ENCODE measurements around the gene RUNX1. TPM values are rescaled to one million over a fixed set of nuclear protein-coding genes. Genes with fewer than 3 reads are reported as not detected.

Gene RUNX1
- total RNA-seq, 4 donors from 2014 or later = 2.9 to 18.7 (median 7.7) TPM

DNA sequence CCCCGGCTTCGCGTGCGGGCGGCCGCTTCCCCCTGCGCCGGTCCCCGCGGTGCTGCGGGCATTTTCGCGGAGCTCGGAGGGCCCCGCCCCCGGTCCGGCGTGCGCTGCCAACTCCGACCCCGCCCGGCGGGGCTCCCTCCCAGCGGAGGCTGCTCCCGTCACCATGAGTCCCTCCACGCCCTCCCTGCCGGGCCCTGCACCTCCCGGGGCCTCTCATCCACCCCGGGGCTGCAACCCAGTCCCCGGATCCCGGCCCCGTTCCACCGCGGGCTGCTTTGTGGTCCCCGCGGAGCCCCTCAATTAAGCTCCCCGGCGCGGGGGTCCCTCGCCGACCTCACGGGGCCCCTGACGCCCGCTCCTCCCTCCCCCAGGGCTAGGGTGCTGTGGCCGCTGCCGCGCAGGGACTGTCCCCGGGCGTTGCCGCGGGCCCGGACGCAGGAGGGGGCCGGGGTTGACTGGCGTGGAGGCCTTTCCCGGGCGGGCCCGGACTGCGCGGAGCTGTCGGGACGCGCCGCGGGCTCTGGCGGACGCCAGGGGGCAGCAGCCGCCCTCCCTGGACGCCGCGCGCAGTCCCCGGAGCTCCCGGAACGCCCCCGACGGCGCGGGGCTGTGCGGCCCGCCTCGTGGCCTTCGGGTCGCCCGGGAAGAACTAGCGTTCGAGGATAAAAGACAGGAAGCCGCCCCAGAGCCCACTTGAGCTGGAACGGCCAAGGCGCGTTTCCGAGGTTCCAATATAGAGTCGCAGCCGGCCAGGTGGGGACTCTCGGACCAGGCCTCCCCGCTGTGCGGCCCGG lies 159.2 kb downstream of the RUNX1 start:
- 0 to 3% methylated on average over 2 to 17 of the region's 98 CpGs for WGBS, 2 donors
- no peak for TF ChIP-seq POLR2A (IDR thresholded peaks at IDR 0.05)
- TF ChIP-seq, protein P1, sequence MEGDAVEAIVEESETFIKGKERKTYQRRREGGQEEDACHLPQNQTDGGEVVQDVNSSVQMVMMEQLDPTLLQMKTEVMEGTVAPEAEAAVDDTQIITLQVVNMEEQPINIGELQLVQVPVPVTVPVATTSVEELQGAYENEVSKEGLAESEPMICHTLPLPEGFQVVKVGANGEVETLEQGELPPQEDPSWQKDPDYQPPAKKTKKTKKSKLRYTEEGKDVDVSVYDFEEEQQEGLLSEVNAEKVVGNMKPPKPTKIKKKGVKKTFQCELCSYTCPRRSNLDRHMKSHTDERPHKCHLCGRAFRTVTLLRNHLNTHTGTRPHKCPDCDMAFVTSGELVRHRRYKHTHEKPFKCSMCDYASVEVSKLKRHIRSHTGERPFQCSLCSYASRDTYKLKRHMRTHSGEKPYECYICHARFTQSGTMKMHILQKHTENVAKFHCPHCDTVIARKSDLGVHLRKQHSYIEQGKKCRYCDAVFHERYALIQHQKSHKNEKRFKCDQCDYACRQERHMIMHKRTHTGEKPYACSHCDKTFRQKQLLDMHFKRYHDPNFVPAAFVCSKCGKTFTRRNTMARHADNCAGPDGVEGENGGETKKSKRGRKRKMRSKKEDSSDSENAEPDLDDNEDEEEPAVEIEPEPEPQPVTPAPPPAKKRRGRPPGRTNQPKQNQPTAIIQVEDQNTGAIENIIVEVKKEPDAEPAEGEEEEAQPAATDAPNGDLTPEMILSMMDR (IDR thresholded peaks at IDR 0.05) = peak in 5 of 6 experiments; percentile 54 to 91 (median 74)
- Histone ChIP-seq H3K27ac (peak overlapping the region; percentile 53 to 92 (median 74)), H3K4me1 (peaks cover 11 to 32% of the 10 kb centered on the region in 2 donors), H3K36me3 (no peaks in the 10 kb centered on the region), H3K9me3 (no peaks in the 10 kb centered on the region), H3K27me3 (peaks cover 29% of the 10 kb centered on the region), H3K4me3 (replicated peaks in 1 of 3) (peak overlapping the region; percentile 45 to 74 (median 53))
- intact Hi-C loops (cut with DNase I) = loop anchor here (10.0 kb wide), 4 partner anchors 65 to 1135 kb away; no protein-coding TSS in a partner anchor
- DNase-seq = peak; percentile 66 to 68

DNA sequence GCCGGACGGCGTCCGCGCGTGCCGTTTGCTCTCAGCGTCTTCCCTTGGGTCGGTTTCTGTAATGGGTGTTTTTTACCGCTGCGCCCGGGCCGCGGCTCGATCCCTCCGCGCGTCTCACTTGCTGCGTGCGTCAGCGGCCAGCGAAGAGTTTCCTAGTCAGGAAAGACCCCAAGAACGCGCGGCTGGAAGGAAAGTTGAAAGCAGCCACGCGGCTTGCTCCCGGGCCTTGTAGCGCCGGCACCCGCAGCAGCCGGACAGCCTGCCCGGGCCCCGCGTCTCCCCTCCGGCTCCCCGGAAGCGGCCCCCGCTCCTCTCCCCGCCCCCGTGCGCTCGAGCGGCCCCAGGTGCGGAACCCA lies 159.8 kb downstream of the RUNX1 start:
- H3K9me3 ChIP-seq = no peaks in the 10 kb centered on the region
- intact Hi-C loops (cut with DNase I) = loop anchor here (10.0 kb wide), 3 partner anchors 64 to 516 kb away; no protein-coding TSS in a partner anchor
- peak in 1 of 2 donors; percentile 47 for DNase-seq
- H3K27me3 ChIP-seq = peaks cover 27% of the 10 kb centered on the region
- H3K4me3 ChIP-seq (replicated peaks in 1 of 3) = peak overlapping the region; percentile 45 to 74 (median 53)
- H3K36me3 ChIP-seq = no peaks in the 10 kb centered on the region
- H3K4me1 ChIP-seq = peaks cover 11 to 32% of the 10 kb centered on the region in 2 donors
- 2% methylated on average over 13 of the region's 45 CpGs; no CpG with 5 or more reads in 1 of the 2 donors for WGBS, 2 donors
- TF ChIP-seq, protein P1 (IDR thresholded peaks at IDR 0.05) = no peak
- no peak for TF ChIP-seq POLR2A (IDR thresholded peaks at IDR 0.05)
- peak overlapping the region; percentile 53 to 92 (median 74) for H3K27ac ChIP-seq

DNA sequence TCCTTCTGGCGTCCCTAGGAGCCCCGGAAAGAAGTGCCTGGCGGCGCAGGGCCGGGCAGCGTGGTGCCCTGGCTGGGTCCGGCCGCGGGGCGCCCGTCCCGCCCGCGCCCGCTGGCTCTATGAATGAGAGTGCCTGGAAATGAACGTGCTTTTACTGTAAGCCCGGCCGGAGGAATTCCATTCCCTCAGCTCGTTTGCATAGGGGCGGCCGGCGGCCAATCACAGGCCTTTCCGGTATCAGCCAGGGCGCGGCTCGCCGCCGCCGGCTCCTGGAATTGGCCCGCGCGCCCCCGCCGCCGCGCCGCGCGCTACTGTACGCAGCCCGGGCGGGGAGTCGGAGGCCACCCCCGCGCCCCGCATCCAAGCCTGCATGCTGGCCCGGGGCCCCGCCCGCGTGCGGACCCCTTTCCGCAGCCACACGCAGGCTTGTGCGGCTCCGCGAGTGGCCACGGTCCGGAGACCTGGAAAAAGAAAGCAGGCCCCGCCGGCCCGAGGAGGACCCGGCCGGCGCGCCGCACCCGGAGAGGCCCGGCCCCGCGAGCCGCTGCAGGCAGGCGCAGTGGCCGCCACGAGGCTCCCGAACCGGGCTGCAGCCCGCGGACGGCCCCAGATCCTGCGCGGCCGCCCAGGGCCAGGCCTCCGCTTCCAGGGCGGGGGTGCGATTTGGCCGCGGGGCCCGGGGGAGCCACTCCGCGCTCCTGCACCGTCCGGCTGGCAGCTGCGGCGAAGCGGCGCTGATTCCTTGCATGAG lies 160.4 kb downstream of the RUNX1 start:
- WGBS, 2 donors = 0% methylated on average over 15 to 29 of the region's 96 CpGs
- no peaks in the 10 kb centered on the region for H3K9me3 ChIP-seq
- H3K36me3 ChIP-seq = no peaks in the 10 kb centered on the region
- peaks cover 28% of the 10 kb centered on the region for H3K27me3 ChIP-seq
- peak overlapping the region; percentile 53 to 74 (median 56) for H3K4me3 ChIP-seq (replicated peaks in 1 of 3)
- DNase-seq = peak; percentile 93 to 94
- peaks cover 11 to 32% of the 10 kb centered on the region in 2 donors for H3K4me1 ChIP-seq
- intact Hi-C loops (cut with DNase I) = loop anchor here (10.0 kb wide), 3 partner anchors 64 to 516 kb away; no protein-coding TSS in a partner anchor
- H3K27ac ChIP-seq = peak overlapping the region; percentile 53 to 92 (median 74)
- peak in 1 of 2 donors; percentile 84 for TF ChIP-seq POLR2A (IDR thresholded peaks at IDR 0.05)
- TF ChIP-seq, protein P1 (IDR thresholded peaks at IDR 0.05) = peak in 2 of 6 experiments; percentile 3 to 6

DNA sequence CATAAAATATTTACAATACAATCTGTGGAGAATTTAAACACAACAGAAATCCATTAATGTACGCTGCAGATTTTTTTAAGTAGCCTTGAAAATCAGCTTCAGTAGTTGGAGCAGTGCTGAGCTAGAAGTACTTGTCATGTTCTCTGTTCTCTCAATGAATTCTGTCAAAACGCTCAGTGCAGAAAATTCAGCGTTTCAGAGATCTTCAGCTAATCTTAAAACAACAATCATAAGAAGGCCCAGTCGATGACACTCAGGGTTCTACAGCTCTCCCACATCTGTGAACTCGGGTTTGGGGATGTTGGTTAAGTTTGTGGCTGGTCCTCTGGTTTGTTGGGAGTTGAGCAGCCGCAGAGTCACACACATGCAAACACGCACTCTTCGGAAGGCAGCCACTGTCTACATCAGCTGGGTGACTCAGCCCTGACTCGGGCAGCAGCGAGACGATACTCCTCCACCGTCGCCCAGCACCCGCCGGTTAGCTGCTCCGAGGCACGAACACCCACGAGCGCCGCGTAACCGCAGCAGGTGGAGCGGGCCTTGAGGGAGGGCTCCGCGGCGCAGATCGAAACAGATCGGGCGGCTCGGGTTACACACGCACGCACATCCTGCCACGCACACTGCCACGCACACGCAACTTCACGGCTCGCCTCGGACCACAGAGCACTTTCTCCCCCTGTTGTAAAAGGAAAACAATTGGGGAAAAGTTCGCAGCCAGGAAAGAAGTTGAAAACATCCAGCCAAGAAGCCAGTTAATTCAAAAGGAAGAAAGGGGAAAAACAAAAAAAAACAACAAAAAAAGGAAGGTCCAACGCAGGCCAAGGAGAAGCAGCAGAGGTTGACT lies 161.2 kb downstream of the RUNX1 start:
- 5 to 6% methylated on average over 26 to 37 of the region's 40 CpGs for WGBS, 2 donors
- H3K4me3 ChIP-seq (replicated peaks in 1 of 3) = peak overlapping the region; percentile 53 to 74 (median 56)
- peaks cover 32% of the 10 kb centered on the region for H3K27me3 ChIP-seq
- no peaks in the 10 kb centered on the region for H3K9me3 ChIP-seq
- H3K4me1 ChIP-seq = peaks cover 11 to 32% of the 10 kb centered on the region in 2 donors
- peak; percentile 64 to 69 for DNase-seq
- no peaks in the 10 kb centered on the region for H3K36me3 ChIP-seq
- intact Hi-C loops (cut with DNase I) = loop anchor here (10.0 kb wide), 3 partner anchors 63 to 517 kb away; no protein-coding TSS in a partner anchor
- peak overlapping the region; percentile 24 to 76 (median 52) for H3K27ac ChIP-seq
- no peak for TF ChIP-seq POLR2A (IDR thresholded peaks at IDR 0.05)
- TF ChIP-seq, protein P1 (IDR thresholded peaks at IDR 0.05) = no peak
